Mesodermal cell (in vitro differentiated cells): ENCODE results near the gene SIL1.
A peak's percentile ranks its signal among the peaks of the same experiment; 100 is the strongest.
"Not testable (repeated sequence)": the region's sequence is repeated elsewhere in the genome, so short reads cannot be mapped to it uniquely, and the experiment has no call there.

ENCODE experiments used
- H3K27ac ChIP-seq: 2 replicates; pipeline ENCODE4 v1.7.0; 2013; ENCODE audit warnings: mild to moderate bottlenecking, low read depth, low read length, moderate library complexity; ENCODE audit not compliant: severe bottlenecking
- H3K36me3 ChIP-seq: 2 replicates; pipeline ENCODE4 v1.7.1; 2013; ENCODE audit warnings: mild to moderate bottlenecking, low read length, moderate library complexity; ENCODE audit not compliant: control insufficient read depth, insufficient read depth
- H3K4me1 ChIP-seq: one replicate; pipeline ENCODE4 v1.7.1; 2013; ENCODE audit warnings: mild to moderate bottlenecking, low read length; ENCODE audit not compliant: insufficient read depth, control insufficient read depth, poor library complexity, severe bottlenecking
- H3K4me3 ChIP-seq: 2 replicates; pipeline ENCODE4 v1.7.0; 2013; ENCODE audit warnings: low read length, control low read depth, mild to moderate bottlenecking; ENCODE audit not compliant: insufficient read depth, poor library complexity, severe bottlenecking; ENCODE audit errors: extremely low read depth
- H3K9me3 ChIP-seq: 2 replicates; pipeline ENCODE4 v1.7.1; 2013; ENCODE audit warnings: mild to moderate bottlenecking, low read length, moderate library complexity; ENCODE audit not compliant: control insufficient read depth
- WGBS, 2 experiments: methylation state at CpG; one replicate each; pipeline ENCODE4 v1.1.5; 2013; ENCODE audit warnings: missing lambda C conversion rate in 2 of 2; ENCODE audit not compliant: insufficient coverage in 2 of 2; 5-methylcytosine and 5-hydroxymethylcytosine counted together

Gene SIL1

GRCh38 chr5:139199321-139199720 is 1.2 kb upstream of the SIL1 start:
- Histone ChIP-seq H3K4me1 (peaks cover 4% of the 10 kb centered on the region), H3K27ac (no peak overlapping the region), H3K9me3 (no peaks in the 10 kb centered on the region), H3K36me3 (no peaks in the 10 kb centered on the region), H3K4me3 (no peak overlapping the region)
- WGBS, 2 experiments = no CpG with 5 or more reads among the region's 4 CpGs

GRCh38 chr5:139196296-139196956 is 1.7 kb downstream of the SIL1 start:
- Histone ChIP-seq H3K4me1 (peaks cover 4% of the 10 kb centered on the region), H3K9me3 (no peaks in the 10 kb centered on the region), H3K36me3 (no peaks in the 10 kb centered on the region), H3K27ac (no peak overlapping the region), H3K4me3 (no peak overlapping the region)
- WGBS, 2 experiments = 80 to 100% methylated on average over 1 of the region's 5 CpGs

- H3K9me3 ChIP-seq = no peaks in the 10 kb centered on the region
- WGBS, 2 experiments = 100% methylated on average over 3 of the region's 3 CpGs
Observed at GRCh38 chr5:139194486-139194885, 3.7 kb downstream of the SIL1 start.

GRCh38 chr5:139193928-139194327 is 4.2 kb downstream of the SIL1 start:
- H3K27ac ChIP-seq = no peak overlapping the region
- 100% methylated on average over 1 of the region's 1 CpG; no CpG with 5 or more reads in 1 of the 2 experiments for WGBS, 2 experiments

More at GRCh38 chr5:139194486-139194885, 3.7 kb downstream of the SIL1 start:
- Histone ChIP-seq H3K4me1 (peaks cover 11% of the 10 kb centered on the region), H3K36me3 (no peaks in the 10 kb centered on the region), H3K4me3 (no peak overlapping the region), H3K27ac (no peak overlapping the region)

GRCh38 chr5:139192906-139193305 is 5.3 kb downstream of the SIL1 start:
- not testable (repeated sequence) for H3K36me3 ChIP-seq, H3K9me3 ChIP-seq, H3K4me3 ChIP-seq, H3K27ac ChIP-seq
- peaks cover 15% of the 10 kb centered on the region for H3K4me1 ChIP-seq
- WGBS, 2 experiments = no CpG with 5 or more reads among the region's 4 CpGs

More at GRCh38 chr5:139193928-139194327, 4.2 kb downstream of the SIL1 start:
- Histone ChIP-seq H3K36me3 (no peaks in the 10 kb centered on the region), H3K4me1 (peaks cover 11% of the 10 kb centered on the region), H3K4me3 (no peak overlapping the region), H3K9me3 (no peaks in the 10 kb centered on the region)

- not testable (repeated sequence) for H3K27ac ChIP-seq, H3K4me3 ChIP-seq, H3K9me3 ChIP-seq, H3K36me3 ChIP-seq
- 83% methylated on average over 1 of the region's 3 CpGs; no CpG with 5 or more reads in 1 of the 2 experiments for WGBS, 2 experiments
- peaks cover 11% of the 10 kb centered on the region for H3K4me1 ChIP-seq
Observed at GRCh38 chr5:139191954-139192353, 6.2 kb downstream of the SIL1 start.

GRCh38 chr5:139190125-139190524 is 8.0 kb downstream of the SIL1 start:
- H3K4me1 ChIP-seq = peaks cover 11% of the 10 kb centered on the region
- no peaks in the 10 kb centered on the region for H3K9me3 ChIP-seq
- H3K36me3 ChIP-seq = no peaks in the 10 kb centered on the region
- H3K27ac ChIP-seq = peak overlapping the region; percentile 62
- 74 to 86% methylated on average over 1 to 3 of the region's 3 CpGs for WGBS, 2 experiments
- H3K4me3 ChIP-seq = no peak overlapping the region

- H3K9me3 ChIP-seq = no peaks in the 10 kb centered on the region
- H3K27ac ChIP-seq = peak overlapping the region; percentile 29
- peaks cover 11% of the 10 kb centered on the region for H3K4me1 ChIP-seq
- 88 to 91% methylated on average over 4 to 5 of the region's 5 CpGs for WGBS, 2 experiments
- H3K4me3 ChIP-seq = no peak overlapping the region
- no peaks in the 10 kb centered on the region for H3K36me3 ChIP-seq
Observed at GRCh38 chr5:139188558-139189270, 9.5 kb downstream of the SIL1 start.

GRCh38 chr5:139186752-139187326 is 11.3 kb downstream of the SIL1 start:
- Histone ChIP-seq H3K27ac (no peak overlapping the region), H3K4me3 (no peak overlapping the region), H3K9me3 (no peaks in the 10 kb centered on the region), H3K4me1 (peaks cover 16% of the 10 kb centered on the region), H3K36me3 (no peaks in the 10 kb centered on the region)
- 96 to 99% methylated on average over 5 to 6 of the region's 6 CpGs for WGBS, 2 experiments

GRCh38 chr5:139186261-139186660 is 11.9 kb downstream of the SIL1 start:
- Histone ChIP-seq H3K4me1 (peaks cover 16% of the 10 kb centered on the region), H3K27ac (no peak overlapping the region), H3K36me3 (no peaks in the 10 kb centered on the region), H3K4me3 (no peak overlapping the region), H3K9me3 (no peaks in the 10 kb centered on the region)
- 95 to 100% methylated on average over 2 of the region's 3 CpGs for WGBS, 2 experiments
